GM18508 (cell line): ENCODE results near the gene RBMS3.
"Not testable (repeated sequence)": the region's sequence is repeated elsewhere in the genome, so short reads cannot be mapped to it uniquely, and the experiment has no call there.

Experiments used
- ATAC-seq: cut with Tn5 transposase; IDR thresholded peaks from one replicate; pipeline ENCODE4 v1.9.1; 2021; ENCODE audit warnings: moderate number of reproducible peaks; ENCODE audit not compliant: insufficient read depth, unreplicated experiment

Gene RBMS3

GRCh38 chr3:29379097-29379496 is 98.2 kb downstream of the RBMS3 start:
- no peak for ATAC-seq

- ATAC-seq, result no peak
Measured at GRCh38 chr3:29381595-29381994, 100.7 kb downstream of the RBMS3 start.

- ATAC-seq, result no peak
Measured at GRCh38 chr3:29382409-29382808, 101.5 kb downstream of the RBMS3 start.

- no peak for ATAC-seq
Measured at GRCh38 chr3:29382845-29383244, 102.0 kb downstream of the RBMS3 start.

GRCh38 chr3:29384640-29385039 is 103.8 kb downstream of the RBMS3 start:
- ATAC-seq, result no peak

GRCh38 chr3:29385046-29385830 is 104.4 kb downstream of the RBMS3 start:
- ATAC-seq, result no peak

GRCh38 chr3:29389362-29389761 is 108.5 kb downstream of the RBMS3 start:
- ATAC-seq, result no peak

GRCh38 chr3:29392625-29393388 is 111.9 kb downstream of the RBMS3 start:
- no peak for ATAC-seq

- ATAC-seq, result not testable (repeated sequence)
Measured at GRCh38 chr3:29393946-29394345, 113.1 kb downstream of the RBMS3 start.

- no peak for ATAC-seq
Measured at GRCh38 chr3:29397406-29397805, 116.5 kb downstream of the RBMS3 start.

- ATAC-seq, result no peak
Measured at GRCh38 chr3:29398787-29399186, 117.9 kb downstream of the RBMS3 start.

GRCh38 chr3:29406291-29406832 is 125.5 kb downstream of the RBMS3 start:
- ATAC-seq, result no peak

- ATAC-seq, result no peak
Measured at GRCh38 chr3:29408676-29409075, 127.8 kb downstream of the RBMS3 start.

GRCh38 chr3:29409409-29409808 is 128.5 kb downstream of the RBMS3 start:
- no peak for ATAC-seq

- ATAC-seq, result no peak
Measured at GRCh38 chr3:29410220-29410619, 129.3 kb downstream of the RBMS3 start.

- no peak for ATAC-seq
Measured at GRCh38 chr3:29410660-29411405, 130.0 kb downstream of the RBMS3 start.

- ATAC-seq, result no peak
Measured at GRCh38 chr3:29412110-29412509, 131.2 kb downstream of the RBMS3 start.

- ATAC-seq, result no peak
Measured at GRCh38 chr3:29414468-29415224, 133.8 kb downstream of the RBMS3 start.

GRCh38 chr3:29415482-29416223 is 134.8 kb downstream of the RBMS3 start:
- ATAC-seq, result no peak
